ENCODE results near the gene RCC1.

The RCC1 gene

GRCh38 chr1:28548318-28548717 lies 42.5 kb downstream of the RCC1 start:
- no peak overlapping the region for H3K4me3 ChIP-seq (ENCODE audit: control insufficient read depth, low read depth, low read length)
- no peak for DNase-seq (ENCODE audit: low read depth)
- TF ChIP-seq CTCF (conservative IDR thresholded peaks at IDR 0.05; ENCODE audit: control insufficient read depth, insufficient read depth, low read depth, low read length) = no peak

- DNase-seq (ENCODE audit: low read depth) = no peak
- TF ChIP-seq CTCF (conservative IDR thresholded peaks at IDR 0.05; ENCODE audit: control insufficient read depth, insufficient read depth, low read depth, low read length) = no peak
- no peak overlapping the region for H3K4me3 ChIP-seq (ENCODE audit: control insufficient read depth, low read depth, low read length)
These were observed 45.5 kb downstream of the RCC1 start for GRCh38 chr1:28551381-28551780.

GRCh38 chr1:28552758-28553663 lies 47.2 kb downstream of the RCC1 start, which contains the start of gene TRNAU1AP:
Gene TRNAU1AP (plus strand): TSS chr1:28553085. CDS start chr1:28553111, 26 bp downstream.
- H3K4me3 ChIP-seq (ENCODE audit: control insufficient read depth, low read depth, low read length) = peak within 1 kb of the TSS; percentile 83
- peak; percentile 93 for DNase-seq (ENCODE audit: low read depth)
- TF ChIP-seq CTCF (conservative IDR thresholded peaks at IDR 0.05; ENCODE audit: control insufficient read depth, insufficient read depth, low read depth, low read length) = no peak

GRCh38 chr1:28560886-28561285 lies 55.0 kb downstream of the RCC1 start:
- TF ChIP-seq CTCF (conservative IDR thresholded peaks at IDR 0.05; ENCODE audit: control insufficient read depth, insufficient read depth, low read depth, low read length) = no peak
- no peak for DNase-seq (ENCODE audit: low read depth)
- no peak overlapping the region for H3K4me3 ChIP-seq (ENCODE audit: control insufficient read depth, low read depth, low read length)

GRCh38 chr1:28564310-28564709 lies 58.5 kb downstream of the RCC1 start:
- H3K4me3 ChIP-seq (ENCODE audit: control insufficient read depth, low read depth, low read length) = no peak overlapping the region
- DNase-seq (ENCODE audit: low read depth) = no peak
- TF ChIP-seq CTCF (conservative IDR thresholded peaks at IDR 0.05; ENCODE audit: control insufficient read depth, insufficient read depth, low read depth, low read length) = no peak

GRCh38 chr1:28565040-28565439 lies 59.2 kb downstream of the RCC1 start:
- no peak for DNase-seq (ENCODE audit: low read depth)
- H3K4me3 ChIP-seq (ENCODE audit: control insufficient read depth, low read depth, low read length) = no peak overlapping the region
- TF ChIP-seq CTCF (conservative IDR thresholded peaks at IDR 0.05; ENCODE audit: control insufficient read depth, insufficient read depth, low read depth, low read length) = no peak

Measured in fibroblast of mammary gland (primary cell).